ENCODE measurements around the gene HYI.
"Not testable (repeated sequence)": the region's sequence is repeated elsewhere in the genome, so short reads cannot be mapped to it uniquely, and the experiment has no call there.

Gene HYI

DNA sequence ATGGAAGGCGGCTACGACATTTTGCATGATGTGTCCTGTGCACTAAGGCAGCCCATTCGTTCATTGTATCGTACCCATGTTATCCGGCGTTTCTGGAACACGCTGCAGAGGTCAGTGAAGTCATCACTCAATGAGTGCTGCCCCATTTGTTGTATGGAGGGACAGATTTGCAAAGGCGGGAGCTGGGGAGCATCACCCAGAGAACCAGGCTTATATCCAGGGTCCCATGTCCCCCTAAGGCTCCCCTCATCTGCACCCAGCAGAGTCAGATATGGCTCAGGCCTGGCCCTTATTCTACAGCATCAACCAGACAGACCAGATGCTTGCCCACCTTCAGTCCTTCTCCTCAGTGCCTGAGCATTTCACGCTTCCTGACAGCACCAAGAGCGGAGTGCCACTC lies 32.9 kb downstream of the HYI start:
- peaks cover 99% of the 10 kb centered on the region for H3K36me3 ChIP-seq (ENCODE audit: insufficient read depth, insufficient read length, low read length)
- no peaks in the 10 kb centered on the region for H3K27me3 ChIP-seq (ENCODE audit: insufficient read depth, insufficient read length)
- H3K9ac ChIP-seq (ENCODE audit: insufficient read length, low read depth) = no peak overlapping the region
- no peaks in the 10 kb centered on the region for H3K9me3 ChIP-seq (ENCODE audit: insufficient read depth, low read length)
- TF ChIP-seq ZNF274 (IDR thresholded peaks at IDR 0.05; ENCODE audit: low read depth, low read length) (no peak), SUZ12 (IDR thresholded peaks at IDR 0.05; ENCODE audit: extremely low read depth, insufficient read depth, insufficient read length) (no peak), YY1 (IDR thresholded peaks at IDR 0.05; ENCODE audit: insufficient read depth, insufficient read length) (no peak)
- DNase-seq (ENCODE audit: low read depth, low spot score) = no peak
- peaks cover 9% of the 10 kb centered on the region for H3K4me1 ChIP-seq (ENCODE audit: insufficient read depth, insufficient read length)
- H3K4me3 ChIP-seq (ENCODE audit: insufficient read length, low read depth) = no peak overlapping the region

- peaks cover 99% of the 10 kb centered on the region for H3K36me3 ChIP-seq (ENCODE audit: insufficient read depth, insufficient read length, low read length)
- no peaks in the 10 kb centered on the region for H3K9me3 ChIP-seq (ENCODE audit: insufficient read depth, low read length)
- TF ChIP-seq YY1 (IDR thresholded peaks at IDR 0.05; ENCODE audit: insufficient read depth, insufficient read length) (no peak), SUZ12 (IDR thresholded peaks at IDR 0.05; ENCODE audit: extremely low read depth, insufficient read depth, insufficient read length) (no peak), ZNF274 (IDR thresholded peaks at IDR 0.05; ENCODE audit: low read depth, low read length) (no peak)
- peaks cover 11% of the 10 kb centered on the region for H3K4me1 ChIP-seq (ENCODE audit: insufficient read depth, insufficient read length)
- no peak for DNase-seq (ENCODE audit: low read depth, low spot score)
- no peak overlapping the region for H3K4me3 ChIP-seq (ENCODE audit: insufficient read length, low read depth)
- no peaks in the 10 kb centered on the region for H3K27me3 ChIP-seq (ENCODE audit: insufficient read depth, insufficient read length)
- H3K9ac ChIP-seq (ENCODE audit: insufficient read length, low read depth) = no peak overlapping the region
Measured at GRCh38 chr1:43419627-43420425, 33.9 kb downstream of the HYI start.

- DNase-seq (ENCODE audit: low read depth, low spot score) = no peak
Measured at GRCh38 chr1:43418858-43419257, 34.9 kb downstream of the HYI start.

DNA sequence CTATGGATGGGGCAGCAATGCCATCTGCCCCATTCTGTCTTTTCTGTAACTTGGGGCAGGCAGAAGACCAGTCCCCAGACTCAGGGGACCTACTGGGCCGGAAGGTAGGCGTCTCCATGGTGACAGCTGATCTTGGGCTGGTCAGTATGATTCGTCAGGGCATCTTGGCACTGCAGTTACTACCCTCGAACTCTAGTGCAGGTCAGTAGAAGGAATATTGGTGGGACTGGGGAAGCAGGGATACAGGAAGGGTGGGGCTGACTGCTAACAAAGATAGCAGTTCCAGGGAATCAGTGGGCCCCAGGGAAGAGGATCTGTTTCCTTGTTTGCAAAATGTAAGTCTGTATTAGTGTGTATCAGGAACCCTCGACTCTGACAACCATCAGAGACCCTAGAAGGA lies 37.8 kb downstream of the HYI start:
- Histone ChIP-seq H3K27me3 (ENCODE audit: insufficient read depth, insufficient read length) (no peaks in the 10 kb centered on the region), H3K36me3 (ENCODE audit: insufficient read depth, insufficient read length, low read length) (peaks cover 72% of the 10 kb centered on the region), H3K9ac (ENCODE audit: insufficient read length, low read depth) (no peak overlapping the region), H3K9me3 (ENCODE audit: insufficient read depth, low read length) (no peaks in the 10 kb centered on the region), H3K4me1 (ENCODE audit: insufficient read depth, insufficient read length) (peaks cover 3% of the 10 kb centered on the region), H3K4me3 (ENCODE audit: insufficient read length, low read depth) (no peak overlapping the region)
- no peak for TF ChIP-seq YY1 (IDR thresholded peaks at IDR 0.05; ENCODE audit: insufficient read depth, insufficient read length)
- no peak for TF ChIP-seq ZNF274 (IDR thresholded peaks at IDR 0.05; ENCODE audit: low read depth, low read length)
- TF ChIP-seq SUZ12 (IDR thresholded peaks at IDR 0.05; ENCODE audit: extremely low read depth, insufficient read depth, insufficient read length) = no peak
- no peak for DNase-seq (ENCODE audit: low read depth, low spot score)

More at GRCh38 chr1:43418858-43419257, 34.9 kb downstream of the HYI start:
- TF ChIP-seq ZNF274 (IDR thresholded peaks at IDR 0.05; ENCODE audit: low read depth, low read length) (no peak), YY1 (IDR thresholded peaks at IDR 0.05; ENCODE audit: insufficient read depth, insufficient read length) (no peak), SUZ12 (IDR thresholded peaks at IDR 0.05; ENCODE audit: extremely low read depth, insufficient read depth, insufficient read length) (no peak)
- Histone ChIP-seq H3K36me3 (ENCODE audit: insufficient read depth, insufficient read length, low read length) (peaks cover 90% of the 10 kb centered on the region), H3K9me3 (ENCODE audit: insufficient read depth, low read length) (no peaks in the 10 kb centered on the region), H3K27me3 (ENCODE audit: insufficient read depth, insufficient read length) (no peaks in the 10 kb centered on the region), H3K4me3 (ENCODE audit: insufficient read length, low read depth) (no peak overlapping the region), H3K4me1 (ENCODE audit: insufficient read depth, insufficient read length) (peaks cover 12% of the 10 kb centered on the region), H3K9ac (ENCODE audit: insufficient read length, low read depth) (no peak overlapping the region)

DNA sequence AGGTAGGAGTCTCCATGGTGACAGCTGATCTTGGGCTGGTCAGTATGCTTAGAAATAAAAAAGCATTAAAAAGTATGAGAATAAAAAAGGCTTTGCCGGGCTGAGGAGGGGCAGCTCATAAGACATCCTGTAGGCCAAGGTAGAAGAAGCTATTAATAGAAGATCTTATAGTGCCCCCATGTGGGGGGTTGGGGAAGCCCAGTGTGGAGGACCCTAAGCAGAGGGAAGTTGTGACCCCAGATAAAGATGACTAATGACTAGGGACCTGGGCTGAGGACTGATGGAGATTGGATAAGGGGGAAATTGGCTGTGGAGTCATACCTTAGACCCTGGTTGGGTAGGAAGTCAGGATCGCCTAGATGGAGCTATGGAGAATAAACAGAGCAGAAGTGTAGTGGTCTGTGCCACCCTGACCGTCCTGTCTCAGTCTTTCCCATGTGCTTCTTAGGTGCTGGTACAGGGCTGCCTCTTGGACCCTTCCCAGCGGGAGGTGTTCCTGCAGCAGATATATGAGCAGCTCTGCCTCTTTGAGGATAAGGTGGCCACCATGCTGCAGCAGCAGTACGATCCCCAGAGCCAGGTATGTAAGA lies 39.0 kb downstream of the HYI start:
- peaks cover 61% of the 10 kb centered on the region for H3K36me3 ChIP-seq (ENCODE audit: insufficient read depth, insufficient read length, low read length)
- no peak for TF ChIP-seq ZNF274 (IDR thresholded peaks at IDR 0.05; ENCODE audit: low read depth, low read length)
- TF ChIP-seq YY1 (IDR thresholded peaks at IDR 0.05; ENCODE audit: insufficient read depth, insufficient read length) = no peak
- TF ChIP-seq SUZ12 (IDR thresholded peaks at IDR 0.05; ENCODE audit: extremely low read depth, insufficient read depth, insufficient read length) = no peak
- no peaks in the 10 kb centered on the region for H3K9me3 ChIP-seq (ENCODE audit: insufficient read depth, low read length)
- H3K4me1 ChIP-seq (ENCODE audit: insufficient read depth, insufficient read length) = peaks cover 3% of the 10 kb centered on the region
- peak; percentile 70 for DNase-seq (ENCODE audit: low read depth, low spot score)
- no peaks in the 10 kb centered on the region for H3K27me3 ChIP-seq (ENCODE audit: insufficient read depth, insufficient read length)
- peak overlapping the region; percentile 0 for H3K9ac ChIP-seq (ENCODE audit: insufficient read length, low read depth)
- H3K4me3 ChIP-seq (ENCODE audit: insufficient read length, low read depth) = no peak overlapping the region

DNA sequence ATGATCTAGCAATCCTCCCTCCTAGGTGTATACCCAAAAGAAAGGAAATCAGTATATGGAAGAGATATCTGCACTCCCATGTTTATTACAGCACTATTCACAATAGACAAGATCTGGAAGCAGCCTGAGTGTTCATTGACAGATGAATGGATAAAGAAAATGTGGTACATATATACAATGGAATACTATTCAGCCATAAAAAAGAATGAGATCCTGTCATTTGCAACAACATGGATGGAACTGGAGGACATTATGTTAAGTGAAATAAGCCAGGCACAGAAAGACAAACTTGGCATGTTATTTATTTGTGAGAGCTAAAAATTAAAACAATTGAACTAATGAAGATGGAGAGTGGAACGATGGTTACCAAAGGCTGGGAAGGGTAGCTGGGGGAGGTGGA lies 40.3 kb downstream of the HYI start:
- DNase-seq (ENCODE audit: low read depth, low spot score); H3K4me1 ChIP-seq (ENCODE audit: insufficient read depth, insufficient read length); H3K9me3 ChIP-seq (ENCODE audit: insufficient read depth, low read length); H3K9ac ChIP-seq (ENCODE audit: insufficient read length, low read depth); H3K4me3 ChIP-seq (ENCODE audit: insufficient read length, low read depth); H3K27me3 ChIP-seq (ENCODE audit: insufficient read depth, insufficient read length): not testable (repeated sequence)
- peaks cover 59% of the 10 kb centered on the region for H3K36me3 ChIP-seq (ENCODE audit: insufficient read depth, insufficient read length, low read length)

DNA sequence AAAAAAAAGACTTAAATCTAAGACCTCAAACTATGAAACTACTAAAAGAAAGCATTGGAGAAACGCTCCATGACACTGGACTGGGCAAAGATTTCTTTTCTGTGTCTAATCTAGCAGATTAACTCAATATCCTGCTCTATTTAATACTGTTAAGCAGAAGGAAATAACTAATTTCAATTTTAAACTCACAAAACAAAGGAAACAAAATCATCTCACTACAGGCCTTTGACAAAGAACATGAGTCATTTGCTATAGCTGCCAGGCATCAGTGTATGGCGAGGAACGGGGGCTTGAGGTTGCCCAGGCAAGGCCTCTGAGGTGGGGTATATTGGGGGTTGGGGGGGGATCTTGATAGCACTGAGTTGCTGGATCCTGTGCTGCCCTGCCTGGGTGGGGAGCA lies 43.2 kb downstream of the HYI start:
- Histone ChIP-seq H3K9me3 (ENCODE audit: insufficient read depth, low read length) (no peaks in the 10 kb centered on the region), H3K27me3 (ENCODE audit: insufficient read depth, insufficient read length) (no peaks in the 10 kb centered on the region), H3K4me3 (ENCODE audit: insufficient read length, low read depth) (no peak overlapping the region), H3K36me3 (ENCODE audit: insufficient read depth, insufficient read length, low read length) (peaks cover 53% of the 10 kb centered on the region), H3K4me1 (ENCODE audit: insufficient read depth, insufficient read length) (peaks cover 3% of the 10 kb centered on the region), H3K9ac (ENCODE audit: insufficient read length, low read depth) (no peak overlapping the region)
- DNase-seq (ENCODE audit: low read depth, low spot score) = no peak
- TF ChIP-seq SUZ12 (IDR thresholded peaks at IDR 0.05; ENCODE audit: extremely low read depth, insufficient read depth, insufficient read length) = no peak
- TF ChIP-seq ZNF274 (IDR thresholded peaks at IDR 0.05; ENCODE audit: low read depth, low read length) = no peak
- TF ChIP-seq YY1 (IDR thresholded peaks at IDR 0.05; ENCODE audit: insufficient read depth, insufficient read length) = no peak
